Endothelial cell of umbilical vein (primary cell): ENCODE measurements around the gene DNAH6. TPM values are rescaled to one million over a fixed set of nuclear protein-coding genes. Genes with fewer than 3 reads are reported as not detected.

Experiments
- BruUV-seq: library from RNA; stranded (reverse); fragments of 400-500 nt; replicated peaks from 2 replicates; lab custom pipeline; 2021; lab: Mats Ljungman, UMichigan
- CTCF ChIA-PET: fragments of 300-600, 350-600 bp; sonication (Branson Sonifier 250); formaldehyde crosslinking; loops from one replicate; lab custom pipeline; 2021; ENCODE audit warnings: antibody characterized with exemption, inconsistent platforms; lab: Charles Lee
- POLR2A ChIA-PET: fragments of 300-600, 350-600 bp; sonication (Branson Sonifier 250); formaldehyde crosslinking; loops from one replicate; lab custom pipeline; 2021; ENCODE audit warnings: antibody characterized with exemption, inconsistent platforms; lab: Charles Lee
- DNase-seq: peaks from one replicate; pipeline ENCODE4 v3.0.0-alpha.2; 2011; ENCODE audit warnings: low read depth, low spot score
- FAIRE-seq: peaks from 2 replicates; lab custom pipeline; 2011; peaks lifted over from hg19 to GRCh38; lab: Jason Lieb, UNC
- H2AFZ ChIP-seq: 2 replicates; pipeline ENCODE4 v1.6.0; 2012; ENCODE audit warnings: low read depth, low read length, control low read depth, inconsistent platforms
- H3K27ac ChIP-seq: 2 replicates; pipeline ENCODE4 v1.5.1; 2011; ENCODE audit warnings: low read depth, mild to moderate bottlenecking, control low read depth, low read length, moderate library complexity; ENCODE audit not compliant: insufficient read depth
- H3K27me3 ChIP-seq, 2 experiments: 2 replicates each; pipeline versions ENCODE4 v1.6.0 to v1.6.1; 2011; ENCODE audit warnings: low read length in 2 of 2, mixed read lengths in 1 of 2; ENCODE audit not compliant: control insufficient read depth in 2 of 2, insufficient read depth in 2 of 2
- H3K36me3 ChIP-seq, 2 experiments: 2 replicates in 1 of 2; 3 replicates in 1 of 2; pipeline ENCODE4 v1.5.1; 2011; ENCODE audit warnings: low read length in 2 of 2, mild to moderate bottlenecking in 1 of 2, moderate library complexity in 1 of 2; ENCODE audit not compliant: control insufficient read depth in 2 of 2, insufficient read depth in 2 of 2; ENCODE audit errors: extremely low read depth in 1 of 2
- H3K4me1 ChIP-seq: 3 replicates; pipeline ENCODE4 v1.5.1; 2011; ENCODE audit warnings: mild to moderate bottlenecking, low read length; ENCODE audit not compliant: control insufficient read depth, insufficient read depth; ENCODE audit errors: extremely low read depth
- H3K4me2 ChIP-seq: 2 replicates; pipeline ENCODE4 v1.6.1; 2011; ENCODE audit warnings: low read length, control low read depth, mixed read lengths; ENCODE audit not compliant: insufficient read depth
- H3K4me3 ChIP-seq, 3 experiments: fragments of 200-600 bp in 1 of 3; sonication (generic), shearing (Covaris generic) in 1 of 3; replicated peaks in 1 of 3; 2 replicates each; pipeline ENCODE4 v1.5.1; 2011 to 2016; ENCODE audit warnings: control low read depth in 3 of 3, low read length in 3 of 3, mild to moderate bottlenecking in 2 of 3, inconsistent platforms in 1 of 3, low read depth in 1 of 3, moderate library complexity in 1 of 3; ENCODE audit not compliant: insufficient read depth in 1 of 3
- H3K79me2 ChIP-seq: 2 replicates; pipeline ENCODE4 v1.6.0; 2012; ENCODE audit warnings: low read length, inconsistent platforms; ENCODE audit not compliant: control insufficient read depth, insufficient read depth
- H3K9ac ChIP-seq: replicated peaks from 2 replicates; pipeline ENCODE3; 2011; ENCODE audit warnings: low read length, control low read depth; ENCODE audit not compliant: insufficient read depth; ENCODE audit errors: extremely low read depth
- H3K9me1 ChIP-seq: replicated peaks from 3 replicates; pipeline ENCODE4 v1.6.0; 2011; ENCODE audit warnings: mild to moderate bottlenecking, low read length; ENCODE audit not compliant: control insufficient read depth, insufficient read depth; ENCODE audit errors: extremely low read depth
- H3K9me3 ChIP-seq: replicated peaks from 2 replicates; pipeline ENCODE4 v1.5.1; 2012; ENCODE audit warnings: low read length, inconsistent platforms; ENCODE audit not compliant: control insufficient read depth, insufficient read depth
- H4K20me1 ChIP-seq: replicated peaks from 2 replicates; pipeline ENCODE3; 2011; ENCODE audit warnings: mild to moderate bottlenecking, low read length; ENCODE audit not compliant: control insufficient read depth, insufficient read depth; ENCODE audit errors: extremely low read depth
- EZH2 ChIP-seq: IDR thresholded peaks from 2 replicates; pipeline ENCODE4 v1.6.1; 2012; ENCODE audit warnings: borderline replicate concordance, low read depth, mild to moderate bottlenecking, moderate library complexity, low read length, inconsistent platforms; ENCODE audit not compliant: severe bottlenecking
- FOS ChIP-seq: IDR thresholded peaks from 2 replicates; pipeline ENCODE4 v1.6.1; 2011; ENCODE audit warnings: mild to moderate bottlenecking, low read length, moderate library complexity, borderline replicate concordance; ENCODE audit not compliant: insufficient read depth
- GATA2 ChIP-seq: IDR thresholded peaks from 2 replicates; pipeline ENCODE4 v1.7.0; 2011; ENCODE audit warnings: low read depth, mild to moderate bottlenecking, moderate library complexity, mixed read lengths, low read length; ENCODE audit not compliant: insufficient read length, insufficient read depth
- JUN ChIP-seq: IDR thresholded peaks from 2 replicates; pipeline ENCODE4 v1.6.1; 2011; ENCODE audit warnings: borderline replicate concordance, low read depth; ENCODE audit not compliant: insufficient read length, insufficient read depth
- MYC ChIP-seq: IDR thresholded peaks from one replicate; pipeline ENCODE4 v1.6.1; 2011; ENCODE audit warnings: mild to moderate bottlenecking, low read depth, low read length
- POLR2A ChIP-seq: IDR thresholded peaks from 2 replicates; pipeline ENCODE4 v1.6.1; 2012; ENCODE audit warnings: low read depth, mild to moderate bottlenecking, control low read depth, low read length
- POLR2AphosphoS5 ChIP-seq: IDR thresholded peaks from 2 replicates; pipeline ENCODE4 v1.6.1; 2012; ENCODE audit warnings: low read depth, mild to moderate bottlenecking, control low read depth, low read length, moderate library complexity; ENCODE audit not compliant: insufficient read depth
- dilution Hi-C: fragments of 300-500 bp; cut with MboI; formaldehyde crosslinking; loops from one replicate; pipeline ENCODE4 v1.15.0; 2019; ENCODE audit warnings: low sequenced_read_pairs; ENCODE audit not compliant: extremely low pct_ligation_motif_present
- intact Hi-C: fragments of 100-400 bp; cut with micrococcal nuclease; formaldehyde crosslinking; loops from one replicate; pipeline ENCODE4 v1.10.0; 2022
- polyA plus RNA-seq, 4 experiments: library from polyadenylated mRNA; depleted of rRNA in 3 of 4; stranded (reverse) in 3 of 4; unstranded in 1 of 4; fragments of >200 nt; gene quantifications; 2 replicates each; pipeline versions ENCODE4 v1.2.1 to v1.2.3, GENCODE V29; 2011 to 2012; ENCODE audit warnings: missing spikeins in 1 of 4
- total RNA-seq: library from RNA; stranded (reverse); gene quantifications from 2 replicates; pipeline ENCODE4 v1.2.3, GENCODE V29; 2021
- TF ChIP-seq, protein P1 (sequence below), 2 donors: IDR thresholded peaks; 1 replicate in 1 of 2; 2 replicates in 1 of 2; pipeline ENCODE4 v1.5.1; 2011; ENCODE audit warnings: low read length in 2 of 2, mild to moderate bottlenecking in 2 of 2, moderate library complexity in 2 of 2, control low read depth in 1 of 2, inconsistent platforms in 1 of 2, low read depth in 1 of 2; ENCODE audit not compliant: insufficient read depth in 1 of 2; ENCODE audit errors: extremely low read depth in 1 of 2
- TF ChIP-seq, protein P2 (sequence below): IDR thresholded peaks from 2 replicates; pipeline ENCODE4 v1.6.1; 2011; ENCODE audit not compliant: insufficient read depth, insufficient read length

The DNAH6 gene
- total and polyA plus RNA-seq, 2 donors (not counting 3 experiments of a cell fraction or from before 2014, with no cell fraction given) = 0.24 TPM; not detected in 1

DNA sequence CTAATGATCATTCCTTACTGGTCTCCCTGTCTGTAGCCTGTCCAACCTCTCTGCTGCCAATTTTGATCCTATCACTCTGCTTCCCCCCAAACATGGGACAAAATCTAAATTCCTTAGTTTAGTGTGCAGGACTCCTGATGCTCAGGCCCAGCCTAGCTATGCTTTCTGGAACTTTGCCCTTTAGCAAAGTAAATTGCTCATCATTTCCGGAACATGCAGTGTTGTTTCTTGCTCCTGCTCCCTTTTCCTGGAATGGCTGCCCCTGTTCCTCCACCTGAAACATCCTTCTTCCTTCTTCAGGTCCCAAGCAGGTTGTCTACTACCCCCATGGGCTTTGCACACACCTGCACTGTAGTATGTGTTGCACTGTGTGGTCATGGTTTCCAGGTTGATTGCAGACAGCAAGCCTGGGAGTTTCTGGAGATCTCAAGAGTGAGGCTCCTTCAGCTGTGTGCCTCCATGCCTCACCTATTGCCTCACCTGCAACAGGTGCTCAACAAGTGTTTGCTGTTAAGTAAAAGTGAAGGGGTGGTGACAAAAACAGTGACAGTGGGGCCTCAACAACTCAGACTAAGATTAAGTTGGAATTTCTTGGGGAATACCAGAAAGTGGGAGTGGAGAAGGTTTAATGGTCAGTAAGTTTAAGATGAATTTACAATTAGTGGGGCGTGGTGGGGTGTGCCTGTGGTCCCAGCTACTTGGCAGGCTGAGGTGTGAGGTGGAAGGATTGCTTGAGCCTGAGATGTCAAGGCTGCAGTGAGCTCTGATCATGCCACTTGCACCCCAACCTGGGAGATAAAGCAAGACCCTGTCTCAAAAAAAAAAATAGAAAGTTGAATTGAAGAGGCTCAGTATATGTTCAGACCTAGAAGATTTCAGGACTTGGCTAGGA is 120.0 kb downstream of the DNAH6 start:
- Histone ChIP-seq H3K4me2 (no peak overlapping the region), H4K20me1 (no peaks in the 10 kb centered on the region), H3K9me1 (no peaks in the 10 kb centered on the region), H2AFZ (no peak overlapping the region), H3K9ac (no peak overlapping the region), H3K27me3 (peaks cover 0 to 2% of the 10 kb centered on the region in 2 experiments), H3K79me2 (no peaks in the 10 kb centered on the region), H3K36me3 (no peaks in the 10 kb centered on the region), H3K4me3 (no peak overlapping the region), H3K9me3 (no peaks in the 10 kb centered on the region), H3K27ac (no peak overlapping the region), H3K4me1 (no peaks in the 10 kb centered on the region)
- FAIRE-seq = no peak
- intact Hi-C loops (no loop called here), dilution Hi-C loops (no loop called here)
- CTCF ChIA-PET = no interaction called here
- POLR2A ChIA-PET = no interaction called here
- no peak for TF ChIP-seq EZH2
- no peak for TF ChIP-seq POLR2AphosphoS5
- TF ChIP-seq, protein P1, sequence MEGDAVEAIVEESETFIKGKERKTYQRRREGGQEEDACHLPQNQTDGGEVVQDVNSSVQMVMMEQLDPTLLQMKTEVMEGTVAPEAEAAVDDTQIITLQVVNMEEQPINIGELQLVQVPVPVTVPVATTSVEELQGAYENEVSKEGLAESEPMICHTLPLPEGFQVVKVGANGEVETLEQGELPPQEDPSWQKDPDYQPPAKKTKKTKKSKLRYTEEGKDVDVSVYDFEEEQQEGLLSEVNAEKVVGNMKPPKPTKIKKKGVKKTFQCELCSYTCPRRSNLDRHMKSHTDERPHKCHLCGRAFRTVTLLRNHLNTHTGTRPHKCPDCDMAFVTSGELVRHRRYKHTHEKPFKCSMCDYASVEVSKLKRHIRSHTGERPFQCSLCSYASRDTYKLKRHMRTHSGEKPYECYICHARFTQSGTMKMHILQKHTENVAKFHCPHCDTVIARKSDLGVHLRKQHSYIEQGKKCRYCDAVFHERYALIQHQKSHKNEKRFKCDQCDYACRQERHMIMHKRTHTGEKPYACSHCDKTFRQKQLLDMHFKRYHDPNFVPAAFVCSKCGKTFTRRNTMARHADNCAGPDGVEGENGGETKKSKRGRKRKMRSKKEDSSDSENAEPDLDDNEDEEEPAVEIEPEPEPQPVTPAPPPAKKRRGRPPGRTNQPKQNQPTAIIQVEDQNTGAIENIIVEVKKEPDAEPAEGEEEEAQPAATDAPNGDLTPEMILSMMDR (IDR thresholded peaks at IDR 0.05; ENCODE audit: extremely low read depth in 1 of 2, insufficient read depth in 1 of 2, low read depth in 1 of 2, low read length in 2 of 2) = no peak
- TF ChIP-seq POLR2A = no peak
- TF ChIP-seq FOS = no peak
- no peak for TF ChIP-seq GATA2
- TF ChIP-seq, protein P2, sequence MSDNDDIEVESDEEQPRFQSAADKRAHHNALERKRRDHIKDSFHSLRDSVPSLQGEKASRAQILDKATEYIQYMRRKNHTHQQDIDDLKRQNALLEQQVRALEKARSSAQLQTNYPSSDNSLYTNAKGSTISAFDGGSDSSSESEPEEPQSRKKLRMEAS = no peak
- TF ChIP-seq JUN = no peak
- no peak for TF ChIP-seq MYC
- no peak for DNase-seq
- no TSS peak for BruUV-seq
